ENCODE measurements around the gene CDK14. TPM values are rescaled to one million over a fixed set of nuclear protein-coding genes. Genes with fewer than 3 reads are reported as not detected.

Gene CDK14
- total RNA-seq, 1 experiment from 2014 or later, result 39.1 TPM

DNA sequence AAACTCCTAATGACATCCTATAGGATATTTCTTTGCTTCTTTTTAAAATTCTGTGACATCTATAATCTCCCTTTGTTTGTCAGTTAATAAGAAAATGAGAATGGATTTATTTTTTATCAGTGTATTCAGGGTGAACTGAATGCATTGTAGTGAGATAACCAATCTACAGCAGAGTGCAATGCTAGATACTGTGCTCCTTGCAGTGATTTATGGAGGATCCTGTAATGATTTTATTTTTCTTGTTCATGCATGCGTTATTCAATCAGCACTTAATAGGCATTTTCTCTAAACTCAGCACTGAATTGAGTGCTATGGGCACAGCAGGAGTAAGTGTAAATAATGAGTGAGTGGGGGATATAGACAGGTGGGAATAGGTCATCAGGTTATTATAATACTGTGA, 253.9 kb downstream of the CDK14 start:
- TF ChIP-seq, protein P1, sequence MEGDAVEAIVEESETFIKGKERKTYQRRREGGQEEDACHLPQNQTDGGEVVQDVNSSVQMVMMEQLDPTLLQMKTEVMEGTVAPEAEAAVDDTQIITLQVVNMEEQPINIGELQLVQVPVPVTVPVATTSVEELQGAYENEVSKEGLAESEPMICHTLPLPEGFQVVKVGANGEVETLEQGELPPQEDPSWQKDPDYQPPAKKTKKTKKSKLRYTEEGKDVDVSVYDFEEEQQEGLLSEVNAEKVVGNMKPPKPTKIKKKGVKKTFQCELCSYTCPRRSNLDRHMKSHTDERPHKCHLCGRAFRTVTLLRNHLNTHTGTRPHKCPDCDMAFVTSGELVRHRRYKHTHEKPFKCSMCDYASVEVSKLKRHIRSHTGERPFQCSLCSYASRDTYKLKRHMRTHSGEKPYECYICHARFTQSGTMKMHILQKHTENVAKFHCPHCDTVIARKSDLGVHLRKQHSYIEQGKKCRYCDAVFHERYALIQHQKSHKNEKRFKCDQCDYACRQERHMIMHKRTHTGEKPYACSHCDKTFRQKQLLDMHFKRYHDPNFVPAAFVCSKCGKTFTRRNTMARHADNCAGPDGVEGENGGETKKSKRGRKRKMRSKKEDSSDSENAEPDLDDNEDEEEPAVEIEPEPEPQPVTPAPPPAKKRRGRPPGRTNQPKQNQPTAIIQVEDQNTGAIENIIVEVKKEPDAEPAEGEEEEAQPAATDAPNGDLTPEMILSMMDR (conservative IDR thresholded peaks at IDR 0.05), result no peak
- TF ChIP-seq EZH2 (IDR thresholded peaks at IDR 0.05; ENCODE audit: low read depth), result no peak
- Histone ChIP-seq H3K4me3 (no peak overlapping the region), H3K9me2 (ENCODE audit: insufficient read depth) (no peaks in the 10 kb centered on the region), H3K36me3 (ENCODE audit: low read depth) (no peaks in the 10 kb centered on the region), H3K27me3 (ENCODE audit: insufficient read depth, low read depth) (no peaks in the 10 kb centered on the region), H3K4me2 (no peak overlapping the region), H3K4me1 (replicated peaks; ENCODE audit: insufficient read depth) (no peaks in the 10 kb centered on the region), H3F3A (ENCODE audit: insufficient read depth, low read depth) (no peaks in the 10 kb centered on the region), H2AFZ (no peak overlapping the region), H3K27ac (no peak overlapping the region), H4K20me1 (ENCODE audit: insufficient read depth) (no peaks in the 10 kb centered on the region), H3K79me2 (ENCODE audit: low read depth) (no peaks in the 10 kb centered on the region), H3K9me3 (ENCODE audit: insufficient read depth, low read depth) (no peaks in the 10 kb centered on the region)
- CTCF ChIA-PET, result no interaction called here
- intact Hi-C loops (cut with micrococcal nuclease; ENCODE audit: unreplicated experiment), result no loop called here
- BruUV-seq (replicated peaks), result no TSS peak
- POLR2A ChIA-PET (ENCODE audit: unreplicated experiment), result interaction anchor here (0.5 kb wide), 1 partner anchor 207 kb away, joined by 6 read pairs; no protein-coding TSS in a partner anchor
- DNase-seq, result no peak

DNA sequence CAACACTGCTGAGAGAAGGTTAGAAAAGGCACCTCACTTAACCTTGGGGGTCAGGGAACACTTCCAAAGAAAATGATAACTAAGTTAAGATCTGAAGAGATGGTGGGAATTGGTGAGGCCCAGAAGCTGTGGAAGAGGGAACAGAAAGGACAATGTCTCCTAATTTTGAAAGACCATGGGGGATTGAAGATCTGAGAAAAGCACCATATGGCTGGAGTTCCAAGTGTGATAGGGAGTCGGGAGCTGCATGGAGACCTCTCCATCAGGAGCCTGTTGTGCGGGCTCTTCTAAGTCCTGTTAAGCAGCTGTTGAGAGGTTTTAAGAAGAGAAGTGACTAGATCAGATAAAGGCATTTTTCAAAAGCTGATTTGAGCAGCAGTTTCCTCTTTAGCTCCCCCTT, 254.3 kb downstream of the CDK14 start:
- Histone ChIP-seq H3K4me1 (replicated peaks; ENCODE audit: insufficient read depth) (no peaks in the 10 kb centered on the region), H3F3A (ENCODE audit: insufficient read depth, low read depth) (no peaks in the 10 kb centered on the region), H3K9me3 (ENCODE audit: insufficient read depth, low read depth) (no peaks in the 10 kb centered on the region), H3K4me3 (no peak overlapping the region), H3K36me3 (ENCODE audit: low read depth) (no peaks in the 10 kb centered on the region), H4K20me1 (ENCODE audit: insufficient read depth) (no peaks in the 10 kb centered on the region), H3K9me2 (ENCODE audit: insufficient read depth) (no peaks in the 10 kb centered on the region), H3K27me3 (ENCODE audit: insufficient read depth, low read depth) (no peaks in the 10 kb centered on the region), H2AFZ (no peak overlapping the region; the same call in 1 of the 2 replicates), H3K4me2 (no peak overlapping the region), H3K79me2 (ENCODE audit: low read depth) (no peaks in the 10 kb centered on the region), H3K27ac (no peak overlapping the region)
- POLR2A ChIA-PET (ENCODE audit: unreplicated experiment), result interaction anchor here (0.5 kb wide), 1 partner anchor 208 kb away, joined by 6 read pairs; no protein-coding TSS in a partner anchor
- intact Hi-C loops (cut with micrococcal nuclease; ENCODE audit: unreplicated experiment), result no loop called here
- BruUV-seq (replicated peaks), result no TSS peak
- CTCF ChIA-PET, result no interaction called here
- no peak for DNase-seq
- no peak for TF ChIP-seq EZH2 (IDR thresholded peaks at IDR 0.05; ENCODE audit: low read depth)
- TF ChIP-seq, protein P1 (conservative IDR thresholded peaks at IDR 0.05), result no peak

DNA sequence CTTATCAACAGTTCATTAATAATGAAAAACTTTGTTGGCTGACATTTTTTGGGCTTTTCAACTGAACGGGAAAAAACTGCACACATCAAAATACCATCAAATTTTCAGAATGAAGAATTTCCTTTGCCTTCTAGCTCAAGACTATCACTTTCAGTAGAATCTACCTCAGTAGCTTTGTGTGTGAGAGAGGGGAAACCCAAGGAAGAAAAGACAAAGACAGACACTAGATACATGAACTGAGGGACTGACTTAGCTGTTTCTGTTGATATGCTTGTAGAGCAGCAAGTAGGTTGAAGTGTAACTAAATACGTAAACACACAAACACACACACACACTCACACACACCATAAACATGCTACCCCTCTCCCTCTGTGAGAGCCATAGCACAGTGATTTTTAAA, 257.1 kb downstream of the CDK14 start:
- ChIA-PET POLR2A (ENCODE audit: unreplicated experiment) (no interaction called here), CTCF (no interaction called here)
- Histone ChIP-seq H3K9me2 (ENCODE audit: insufficient read depth) (no peaks in the 10 kb centered on the region), H3K4me2 (no peak overlapping the region), H3K9me3 (ENCODE audit: insufficient read depth, low read depth) (no peaks in the 10 kb centered on the region), H3K4me1 (replicated peaks; ENCODE audit: insufficient read depth) (no peaks in the 10 kb centered on the region), H4K20me1 (ENCODE audit: insufficient read depth) (no peaks in the 10 kb centered on the region), H3K27me3 (ENCODE audit: insufficient read depth, low read depth) (no peaks in the 10 kb centered on the region), H3K27ac (no peak overlapping the region), H3F3A (ENCODE audit: insufficient read depth, low read depth) (no peaks in the 10 kb centered on the region), H3K36me3 (ENCODE audit: low read depth) (no peaks in the 10 kb centered on the region), H2AFZ (no peak overlapping the region), H3K4me3 (no peak overlapping the region), H3K79me2 (ENCODE audit: low read depth) (no peaks in the 10 kb centered on the region)
- no peak for DNase-seq
- intact Hi-C loops (cut with micrococcal nuclease; ENCODE audit: unreplicated experiment), result no loop called here
- no TSS peak for BruUV-seq (replicated peaks)
- TF ChIP-seq, protein P1 (conservative IDR thresholded peaks at IDR 0.05), result no peak
- no peak for TF ChIP-seq EZH2 (IDR thresholded peaks at IDR 0.05; ENCODE audit: low read depth)
